ENCODE data around the gene NHLRC4. TPM values are rescaled to one million over a fixed set of nuclear protein-coding genes. Genes with fewer than 3 reads are reported as not detected.

The NHLRC4 gene
- total and polyA plus RNA-seq, 2 of the 13 experiments (the other 11 are each of a cell fraction or from before 2014, with no cell fraction given) = 0.40 to 0.59 TPM

GRCh38 chr16:559411-560203 is 7.2 kb upstream of the NHLRC4 start (continued):
- 0 out of 2 replicates have a peak, but pooled peaks have one; percentile 22 for TF ChIP-seq KDM2A (CRISPR knock-in tag; IDR thresholded peaks at IDR 0.05; ENCODE audit: borderline replicate concordance, low read depth)

DNA sequence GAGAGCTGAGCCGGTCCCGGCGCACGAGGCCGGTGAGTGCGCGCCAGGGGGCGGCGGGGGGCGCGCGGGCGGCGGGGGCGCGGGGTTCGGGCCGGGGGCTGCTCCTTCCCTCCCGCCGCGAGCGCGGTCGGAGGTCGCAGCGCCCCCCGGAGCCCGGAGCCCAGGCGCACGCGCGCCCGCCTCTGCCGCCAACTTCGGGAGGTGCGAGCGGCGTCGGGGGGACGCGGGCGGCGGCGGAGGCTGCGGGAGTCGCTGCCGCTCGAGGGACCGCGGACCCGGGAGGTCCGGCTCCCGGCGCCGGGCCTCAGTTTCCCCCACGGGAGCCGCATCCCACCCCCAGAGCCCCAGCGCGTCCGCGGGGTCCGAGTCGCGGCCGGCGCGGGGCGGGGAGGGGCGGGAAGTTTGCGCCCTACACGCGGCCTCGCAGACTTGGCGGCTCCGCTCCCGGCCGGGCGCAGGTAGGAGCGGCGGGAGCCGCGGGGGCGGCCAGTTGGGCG is 6.6 kb upstream of the NHLRC4 start, which contains the start of gene PRR35:
PRR35 (plus strand) TSS at position 191 of the 497 bp plus-strand sequence. CDS start 2,901 bp downstream, outside the sequence.
- Histone ChIP-seq H2AFZ (ENCODE audit: low read length) (no peak within 1 kb of the TSS), H3K4me2 (ENCODE audit: low read depth, low read length) (peak within 1 kb of the TSS; percentile 85), H3K4me1 (ENCODE audit: insufficient read depth, low read length) (peaks cover 72% of the 10 kb centered on the region), H3K9me3 (ENCODE audit: low read length) (no peaks in the 10 kb centered on the region), H3K9ac (ENCODE audit: insufficient read depth, low read depth, low read length) (peak within 1 kb of the TSS; percentile 49; the same call in 1 of the 2 replicates), H3K27ac (ENCODE audit: extremely low read length, insufficient read depth, low read length) (no peak within 1 kb of the TSS), H3K4me3 (replicated peaks in 1 of 3; ENCODE audit: insufficient read depth in 1 of 3, low read depth in 2 of 3, low read length in 3 of 3) (peak within 1 kb of the TSS; percentile 25 to 67 (median 25)), H3K36me3 (replicated peaks in 1 of 2; ENCODE audit: control insufficient read depth in 1 of 2, insufficient read depth in 2 of 2, low read length in 2 of 2) (no peaks in the 10 kb centered on the region), H3K27me3 (ENCODE audit: control insufficient read depth in 1 of 2, insufficient read depth in 2 of 2, low read length in 2 of 2) (peaks cover 16 to 55% of the 10 kb centered on the region in 2 experiments), H4K20me1 (ENCODE audit: insufficient read depth, low read length) (no peaks in the 10 kb centered on the region), H3K79me2 (ENCODE audit: insufficient read depth, low read length) (no peaks in the 10 kb centered on the region)
- in situ Hi-C loops (cut with HindIII; ENCODE audit: extremely low pct_ligation_motif_present, low pct_unique_long_range_greater_than_20kb) = no loop called here
- BruUV-seq (replicated peaks) = no TSS peak
- intact Hi-C loops (cut with micrococcal nuclease; ENCODE audit: unreplicated experiment) = no loop called here
- TF ChIP-seq HNRNPLL (IDR thresholded peaks at IDR 0.05; ENCODE audit: low read depth, low read length, poor library complexity, severe bottlenecking) (peak; percentile 21), ZNF777 (CRISPR knock-in tag; IDR thresholded peaks at IDR 0.05) (peak; percentile 84), PATZ1 (CRISPR knock-in tag; IDR thresholded peaks at IDR 0.05) (no peak)
- TF ChIP-seq, protein P1, sequence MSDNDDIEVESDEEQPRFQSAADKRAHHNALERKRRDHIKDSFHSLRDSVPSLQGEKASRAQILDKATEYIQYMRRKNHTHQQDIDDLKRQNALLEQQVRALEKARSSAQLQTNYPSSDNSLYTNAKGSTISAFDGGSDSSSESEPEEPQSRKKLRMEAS (IDR thresholded peaks at IDR 0.05) = peak; percentile 50; the same call in 1 of the 2 replicates
- ChIA-PET CTCF (ENCODE audit: low intra/inter-chr PET ratio, low total read pairs) (no interaction called here), POLR2A (interaction anchor here (0.5 kb wide), 1 partner anchor 861 kb away, joined by 3 read pairs; no protein-coding TSS in a partner anchor)
- DNase-seq (ENCODE audit: low spot score) = no peak
- no CpG with 5 or more reads among the region's 84 CpGs for WGBS (ENCODE audit: low lambda C conversion rate)
- FAIRE-seq = no peak
- ATAC-seq = no peak
